GM21619 (cell line): ENCODE results near the gene MPND.
A peak's percentile ranks its signal among the peaks of the same experiment; 100 is the strongest.

ENCODE experiments used
- ATAC-seq: cut with Tn5 transposase; IDR thresholded peaks from one replicate; pipeline ENCODE4 v1.9.1; 2021; ENCODE audit not compliant: unreplicated experiment

Gene MPND

DNA sequence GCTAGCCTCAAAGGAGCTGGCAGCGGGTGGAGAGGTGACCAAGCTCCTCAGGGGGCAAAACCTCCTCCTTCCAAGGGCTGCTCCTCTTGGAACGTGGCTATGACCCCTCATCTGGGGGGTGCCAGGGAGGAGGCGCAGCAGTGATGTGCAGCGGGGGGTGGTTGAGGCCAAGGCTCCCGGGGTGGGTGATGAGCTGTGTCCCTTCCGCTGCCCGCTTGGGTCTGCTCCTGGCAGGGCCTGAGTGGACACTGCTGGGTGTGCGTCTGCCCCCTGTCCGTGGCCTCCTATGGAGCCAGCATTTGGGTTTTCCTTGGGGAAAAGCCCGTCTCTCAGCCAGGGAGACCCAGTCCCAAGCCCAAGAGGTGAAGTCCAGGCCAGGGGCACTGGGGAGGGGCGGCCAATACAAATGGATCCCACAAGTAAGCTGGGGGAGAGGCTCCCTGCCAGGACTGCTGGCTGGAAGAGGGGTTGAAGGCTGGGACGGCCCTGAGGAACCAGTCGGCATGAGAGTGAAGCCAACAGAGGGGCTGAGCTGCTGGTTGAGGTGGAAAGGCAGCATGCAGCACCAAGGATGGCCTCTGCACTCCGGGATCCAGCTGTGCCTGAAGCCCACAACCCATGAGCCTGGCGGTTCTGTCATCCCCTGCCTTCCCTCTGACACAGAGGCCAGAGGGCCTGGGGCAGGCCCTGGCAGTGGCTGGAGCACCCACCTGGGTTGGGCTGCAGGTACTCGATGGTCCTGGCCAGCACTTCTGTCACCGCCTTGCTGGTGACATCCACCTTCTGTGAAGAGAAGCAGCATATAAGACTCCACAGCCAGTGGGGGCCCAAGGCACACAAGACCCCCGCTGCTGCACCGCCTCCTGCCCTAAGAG is 22.7 kb downstream of the MPND start:
- ATAC-seq = no peak

DNA sequence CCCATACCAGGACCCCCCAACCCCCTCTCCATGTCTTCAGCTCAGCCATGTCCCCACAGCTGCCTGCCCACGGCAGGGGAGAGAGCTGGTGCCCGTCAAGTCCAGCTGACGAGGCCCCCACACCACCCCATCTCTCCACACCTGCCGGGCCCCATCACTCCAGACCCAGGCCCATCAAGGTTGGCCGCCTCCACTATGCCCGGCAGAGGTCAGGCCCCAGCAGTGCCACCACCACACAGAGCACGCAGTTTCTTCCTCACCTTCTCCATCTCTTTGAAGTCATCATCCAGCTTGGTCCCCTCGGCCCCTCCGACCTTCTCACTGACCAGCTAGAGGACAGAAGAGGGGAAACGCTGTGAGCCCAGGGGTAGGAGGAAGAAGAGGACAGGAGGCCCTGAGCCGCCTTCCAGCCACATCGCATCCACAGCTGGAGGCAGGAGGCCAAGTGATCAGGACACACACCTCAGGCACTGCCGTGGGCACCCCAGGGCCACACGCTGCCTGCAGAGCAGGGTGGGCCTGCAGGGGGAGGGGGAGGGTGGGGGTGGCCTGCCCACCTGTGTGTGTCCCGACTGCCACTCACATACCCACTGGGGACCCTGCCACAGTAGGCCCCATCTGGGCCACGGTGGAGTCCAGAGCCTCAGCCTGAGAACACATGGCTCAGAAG is 23.4 kb downstream of the MPND start:
- no peak for ATAC-seq

DNA sequence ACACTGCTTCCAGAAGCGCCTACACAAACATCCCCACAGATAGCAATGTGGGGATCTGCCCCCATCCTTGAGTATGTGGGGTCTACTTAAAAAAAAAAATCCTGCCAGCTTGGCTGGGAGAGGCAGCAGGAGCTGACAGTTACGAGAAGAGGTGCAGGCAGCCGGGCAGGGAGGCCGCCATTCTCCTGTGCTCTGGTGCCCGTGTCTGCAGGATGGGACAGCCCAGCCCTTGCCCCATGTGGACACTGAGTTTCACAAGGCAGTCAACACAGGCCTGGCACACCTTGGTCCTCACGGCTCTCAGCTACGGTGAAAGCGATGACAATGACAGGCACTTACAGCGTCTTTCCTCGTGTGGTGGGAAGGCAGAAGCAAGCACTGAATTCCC is 24.0 kb downstream of the MPND start:
- ATAC-seq = no peak

DNA sequence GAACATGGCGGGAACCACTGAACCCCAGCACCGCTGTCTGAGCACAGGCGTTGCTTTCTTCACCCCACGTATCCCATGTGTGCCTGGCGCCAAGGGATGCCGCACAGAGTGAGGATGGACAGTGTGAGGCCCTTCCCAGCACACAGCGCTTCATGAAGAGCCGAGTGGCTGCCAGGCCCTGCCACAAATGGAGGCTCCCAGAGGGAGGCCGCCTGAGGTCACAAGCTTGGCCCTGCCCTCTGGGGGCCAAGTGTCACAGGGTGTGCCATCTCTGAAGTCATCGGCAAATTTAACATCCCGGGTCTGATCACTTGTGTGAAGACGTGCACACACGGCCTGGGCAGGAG is 24.4 kb downstream of the MPND start:
- ATAC-seq = no peak

DNA sequence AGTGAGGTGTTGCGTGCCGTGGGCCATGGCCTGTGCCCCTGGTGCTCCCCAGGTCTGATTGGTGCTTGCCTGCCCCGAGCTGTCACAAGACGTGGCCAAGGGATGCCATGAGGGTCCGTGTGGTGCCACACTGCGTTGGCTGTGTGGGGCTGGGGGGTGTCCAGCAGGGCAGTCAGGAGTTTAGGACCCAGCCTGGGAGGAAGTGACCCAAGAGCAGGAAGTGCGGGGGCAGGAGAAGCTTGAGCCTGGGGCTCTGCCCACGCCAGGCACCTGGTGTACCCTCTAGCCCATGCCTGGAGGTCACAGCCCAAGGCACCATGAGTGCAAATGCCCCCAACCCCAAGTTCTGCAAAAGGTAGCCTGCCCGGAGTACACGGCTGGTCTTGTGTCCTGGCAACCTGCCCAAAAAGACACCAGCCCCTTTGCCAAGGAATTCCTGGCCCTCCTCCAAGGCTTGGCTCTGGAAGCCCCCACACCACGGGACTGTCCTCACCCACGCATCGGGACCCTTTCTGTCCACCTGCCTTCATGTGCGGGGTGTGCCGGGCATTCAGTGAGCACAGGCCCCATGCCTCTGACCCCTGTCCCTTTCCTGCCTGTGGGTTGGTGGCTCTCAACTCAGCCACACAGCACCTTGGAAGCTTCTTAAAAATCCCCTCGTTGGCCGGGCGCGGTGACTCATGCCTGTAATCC is 24.9 kb downstream of the MPND start:
- no peak for ATAC-seq

DNA sequence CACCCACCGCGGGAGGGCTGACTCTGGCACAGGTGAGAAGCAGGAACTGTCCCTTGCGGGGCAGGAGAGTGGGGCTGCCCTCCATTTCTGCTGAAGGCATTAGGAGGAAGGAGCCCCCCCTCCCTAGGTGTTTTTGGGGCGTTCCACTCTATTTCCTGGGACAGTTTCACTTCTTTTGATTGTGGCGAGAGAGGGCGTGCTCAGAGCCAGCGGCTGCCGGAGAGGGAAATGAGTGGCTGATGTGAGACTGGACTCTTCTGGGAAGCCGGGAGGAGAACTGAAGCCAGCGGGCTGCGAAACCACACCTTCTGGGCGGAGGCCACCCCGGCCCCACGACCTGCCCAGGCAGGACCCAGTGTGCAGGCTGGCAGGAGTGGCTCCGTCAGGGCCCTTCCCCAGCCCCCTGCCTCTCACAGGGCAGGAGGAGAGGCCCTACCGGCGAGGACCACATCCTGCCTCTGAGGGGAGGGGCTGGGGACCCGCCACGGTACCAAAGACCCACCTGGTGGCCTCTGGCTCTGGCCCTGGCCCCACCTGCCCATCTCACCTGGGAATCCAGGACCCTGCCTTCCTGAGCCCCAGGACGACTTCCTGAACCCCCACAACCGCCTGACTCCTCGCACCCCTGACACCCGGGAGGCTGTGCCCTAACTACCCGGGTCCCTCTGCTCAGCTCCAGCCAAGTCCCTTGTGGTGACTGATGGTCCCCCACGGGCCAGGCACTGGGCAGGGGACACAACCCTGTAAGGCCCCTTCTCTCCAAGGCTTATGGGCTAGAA is 25.9 kb downstream of the MPND start:
- ATAC-seq = peak; percentile 50

DNA sequence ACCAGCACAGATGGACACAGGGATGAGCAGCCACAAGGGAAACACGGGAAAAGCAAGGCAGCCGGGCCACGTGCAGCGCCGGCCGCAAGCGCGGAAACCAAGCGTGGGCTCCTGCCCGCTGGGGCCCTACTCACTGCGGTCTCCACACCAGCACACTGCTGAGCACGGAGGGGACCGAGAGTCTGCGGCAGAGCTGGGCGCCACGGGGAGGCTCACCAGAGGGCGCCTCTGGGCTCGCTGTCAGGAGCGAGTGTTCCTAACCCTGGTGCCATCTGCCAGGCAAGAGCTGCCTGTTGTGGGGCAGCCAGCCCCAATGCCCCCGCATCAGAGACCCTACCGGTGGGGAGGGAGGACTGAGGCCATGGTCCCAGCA is 26.5 kb downstream of the MPND start:
- peak; percentile 41 for ATAC-seq

DNA sequence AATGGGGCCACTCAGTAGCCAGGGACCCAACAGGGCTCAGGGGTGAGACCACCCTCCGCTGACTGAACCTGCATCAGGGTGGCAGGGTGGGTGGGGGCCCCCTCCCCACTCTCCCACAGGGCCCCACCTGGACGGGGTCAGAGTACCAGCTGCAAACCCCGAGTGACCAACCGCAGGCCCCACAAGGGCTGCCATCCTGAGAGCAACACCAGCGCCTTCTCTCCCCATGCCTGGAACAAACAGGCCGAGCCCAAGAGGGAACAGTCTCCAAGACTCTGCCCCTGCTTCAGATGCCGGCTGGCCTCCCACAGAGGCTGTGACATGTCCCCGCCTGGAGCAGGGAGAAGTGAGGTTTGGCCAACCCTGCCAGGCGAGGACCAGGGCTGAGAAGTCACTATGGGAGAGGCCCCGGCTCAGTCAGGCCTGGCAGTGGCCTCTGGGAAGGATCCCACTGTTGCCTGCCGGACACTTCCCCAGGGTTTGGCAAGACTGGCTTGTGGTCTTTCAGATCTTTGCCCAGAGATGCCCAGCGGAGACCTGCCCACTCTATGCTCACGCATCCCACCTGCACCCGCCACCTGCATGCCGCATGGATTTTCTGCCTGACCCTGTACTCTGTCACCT is 27.2 kb downstream of the MPND start:
- ATAC-seq = no peak

DNA sequence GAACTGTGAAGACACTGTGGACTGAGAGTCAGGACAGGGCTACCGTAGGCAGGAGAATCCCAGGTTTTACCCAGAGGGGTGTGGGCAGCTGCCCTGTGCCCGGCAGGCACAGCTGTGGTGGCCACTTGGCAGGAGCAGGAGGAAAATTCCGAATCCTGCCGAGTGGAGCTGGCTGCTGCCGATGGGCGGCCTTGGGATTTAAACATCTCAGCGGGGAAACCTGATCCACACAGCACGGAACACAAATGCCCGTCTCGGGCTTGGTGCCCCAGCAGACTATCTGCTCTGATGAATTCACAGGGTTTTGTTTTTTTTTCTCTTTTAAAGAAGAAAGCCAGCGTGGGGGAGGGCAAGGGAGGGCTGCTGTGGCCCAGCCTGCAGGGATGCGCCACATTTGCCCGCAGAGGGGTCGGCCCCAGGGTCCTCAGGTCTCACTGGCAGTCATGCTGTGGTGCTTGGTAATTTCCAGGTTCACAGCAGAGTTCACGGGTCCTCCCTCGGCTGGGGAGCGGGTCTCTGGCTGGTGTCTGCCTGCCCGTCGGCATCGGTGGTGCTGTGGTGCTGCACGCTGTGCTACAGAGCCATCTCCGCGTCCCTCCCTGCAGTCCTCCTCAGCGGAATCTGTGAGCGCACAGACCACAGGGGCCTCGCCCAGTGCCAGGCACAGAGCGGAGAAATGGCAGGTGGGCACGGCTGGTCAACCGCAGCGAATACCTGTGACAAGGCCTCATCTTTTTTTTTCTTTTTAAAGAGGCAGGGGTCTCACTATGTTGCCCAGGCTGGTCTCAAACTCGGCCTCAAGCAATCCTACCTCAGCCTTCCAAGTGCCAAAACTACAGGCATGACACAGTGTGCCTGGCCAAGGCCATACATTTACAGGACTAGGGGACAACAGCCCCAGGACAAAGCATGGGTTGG is 28.1 kb downstream of the MPND start:
- no peak for ATAC-seq

DNA sequence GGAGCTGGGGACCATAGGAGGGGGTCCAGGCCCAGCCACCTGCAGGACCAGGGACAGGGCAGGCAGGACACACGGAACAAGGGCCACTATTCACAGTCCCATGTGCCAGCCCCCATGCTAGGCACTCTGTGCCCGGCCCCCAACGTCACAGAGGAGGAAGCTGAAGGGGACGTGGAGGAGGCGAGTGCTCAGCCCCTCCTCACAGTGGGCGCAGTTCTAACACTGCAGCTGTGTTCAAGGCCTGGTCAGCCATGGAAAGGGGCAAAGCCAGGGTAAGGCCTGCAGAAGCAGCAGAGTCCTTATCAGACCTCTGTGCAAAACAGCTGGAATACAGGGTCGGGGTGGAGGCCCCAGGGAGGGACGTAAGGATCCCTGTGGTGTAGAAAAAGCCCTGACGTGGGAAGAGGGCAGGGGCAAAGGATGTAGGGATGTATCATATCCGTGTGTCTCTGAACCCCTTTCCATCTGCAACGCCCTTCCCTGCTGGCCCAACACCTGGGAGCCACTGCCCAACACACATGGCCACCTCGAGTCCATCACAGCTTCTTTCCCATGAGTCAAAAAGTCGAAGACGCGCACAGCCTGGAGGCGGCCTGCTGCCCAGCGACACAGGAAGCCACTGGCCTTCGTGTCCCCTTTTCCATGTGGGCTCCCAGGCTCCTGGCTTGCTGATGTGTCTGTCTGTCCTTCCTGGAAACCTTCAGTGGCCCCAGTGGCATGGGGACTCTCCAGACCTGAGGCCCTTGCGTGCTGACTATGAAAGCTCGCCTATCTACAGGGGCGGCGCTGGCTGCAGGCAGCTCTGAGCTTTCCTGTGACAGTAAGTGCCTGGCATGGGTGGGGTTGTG is 29.0 kb downstream of the MPND start:
- no peak for ATAC-seq

DNA sequence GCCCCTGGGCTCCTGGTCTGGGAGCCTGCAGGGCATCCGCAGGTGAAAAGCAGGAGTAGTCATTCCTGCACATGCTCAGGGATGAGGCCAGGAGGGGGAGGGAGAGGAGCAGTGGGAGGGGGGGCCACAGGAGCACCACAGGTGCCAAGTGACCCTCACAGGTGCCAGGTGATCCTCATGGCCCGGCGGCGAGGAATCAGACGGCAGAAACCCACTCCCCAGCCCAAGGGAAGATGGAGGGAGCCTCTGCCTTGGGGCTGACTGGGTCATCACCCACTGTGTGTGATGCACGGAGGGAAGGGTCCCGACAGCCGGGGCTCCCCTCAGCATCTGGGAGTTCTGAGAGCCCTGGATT is 29.6 kb downstream of the MPND start:
- no peak for ATAC-seq

DNA sequence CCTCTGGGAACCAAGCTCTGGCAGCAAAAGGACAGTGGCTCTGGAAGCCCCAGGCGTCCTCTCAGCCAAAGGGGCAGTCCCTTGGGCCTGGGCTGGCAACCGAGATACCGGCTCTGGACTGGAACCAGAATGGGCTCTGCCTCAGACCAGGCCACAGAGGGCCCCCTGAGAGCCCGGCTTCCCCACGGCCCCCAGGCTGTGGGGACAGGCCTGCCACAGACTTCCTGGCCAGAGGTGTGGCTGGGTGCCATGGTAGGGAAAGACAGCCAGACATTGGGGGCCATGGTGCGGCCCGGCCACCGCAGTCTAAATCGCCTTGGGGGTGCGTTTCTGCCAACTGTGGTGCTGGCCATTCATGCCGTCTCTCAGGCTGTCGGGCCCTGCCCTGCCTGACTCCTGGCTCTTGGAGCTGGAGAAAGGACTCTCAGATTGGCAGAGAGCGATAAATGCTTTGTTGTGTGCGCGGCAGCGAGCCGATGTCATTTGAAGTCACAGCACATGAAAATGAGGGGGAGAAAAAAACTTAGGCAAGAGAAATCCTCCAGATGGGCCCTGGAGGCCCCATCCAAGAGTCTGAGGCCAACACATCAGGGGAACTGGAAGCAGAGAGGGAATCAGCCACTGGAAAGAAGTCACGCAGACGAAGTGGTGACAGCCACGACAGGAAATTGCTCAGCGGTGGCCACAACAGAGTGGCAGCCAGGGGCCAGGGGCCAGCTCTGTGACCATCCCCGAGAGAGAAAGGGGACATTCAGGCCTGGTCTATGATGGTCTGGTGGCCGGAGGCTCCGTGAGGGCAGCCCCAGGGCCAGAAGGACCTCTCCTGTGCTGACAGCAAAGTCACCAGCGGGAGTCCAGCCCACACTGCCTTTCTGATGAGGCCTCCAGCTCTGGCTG is 30.5 kb downstream of the MPND start:
- no peak for ATAC-seq

DNA sequence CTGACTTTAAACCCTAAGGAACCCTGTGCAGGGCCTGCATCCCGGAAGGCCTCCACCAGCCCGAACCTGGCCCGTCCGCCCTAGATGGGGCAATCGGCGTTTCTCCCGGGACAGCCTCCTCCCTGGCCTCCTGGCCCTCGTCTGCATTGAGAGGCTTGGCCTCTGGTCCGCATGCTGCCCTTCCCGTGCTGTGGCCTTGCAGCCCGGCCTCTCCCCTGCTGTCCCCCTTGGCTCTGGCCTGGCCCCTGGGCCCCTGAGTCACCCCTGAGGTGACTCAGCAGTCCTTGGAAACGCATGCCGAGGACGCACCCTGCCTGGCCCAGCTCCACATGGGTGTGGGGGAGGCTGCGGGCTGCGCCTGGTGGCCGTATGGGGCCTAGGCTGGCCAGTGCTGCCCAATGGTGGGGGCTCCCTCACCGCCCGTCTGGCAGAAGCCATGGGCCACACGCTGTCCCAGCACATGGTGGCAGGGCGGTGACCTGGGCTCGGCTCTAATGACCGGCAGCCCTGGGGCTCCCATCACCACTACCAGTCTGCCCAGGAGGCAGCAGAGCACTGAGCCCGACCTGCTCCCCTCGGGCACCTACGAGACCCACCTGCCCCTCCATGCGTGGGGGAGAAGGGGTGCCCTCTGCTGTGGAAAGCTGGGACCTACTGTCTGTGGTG is 31.3 kb downstream of the MPND start:
- ATAC-seq = no peak

DNA sequence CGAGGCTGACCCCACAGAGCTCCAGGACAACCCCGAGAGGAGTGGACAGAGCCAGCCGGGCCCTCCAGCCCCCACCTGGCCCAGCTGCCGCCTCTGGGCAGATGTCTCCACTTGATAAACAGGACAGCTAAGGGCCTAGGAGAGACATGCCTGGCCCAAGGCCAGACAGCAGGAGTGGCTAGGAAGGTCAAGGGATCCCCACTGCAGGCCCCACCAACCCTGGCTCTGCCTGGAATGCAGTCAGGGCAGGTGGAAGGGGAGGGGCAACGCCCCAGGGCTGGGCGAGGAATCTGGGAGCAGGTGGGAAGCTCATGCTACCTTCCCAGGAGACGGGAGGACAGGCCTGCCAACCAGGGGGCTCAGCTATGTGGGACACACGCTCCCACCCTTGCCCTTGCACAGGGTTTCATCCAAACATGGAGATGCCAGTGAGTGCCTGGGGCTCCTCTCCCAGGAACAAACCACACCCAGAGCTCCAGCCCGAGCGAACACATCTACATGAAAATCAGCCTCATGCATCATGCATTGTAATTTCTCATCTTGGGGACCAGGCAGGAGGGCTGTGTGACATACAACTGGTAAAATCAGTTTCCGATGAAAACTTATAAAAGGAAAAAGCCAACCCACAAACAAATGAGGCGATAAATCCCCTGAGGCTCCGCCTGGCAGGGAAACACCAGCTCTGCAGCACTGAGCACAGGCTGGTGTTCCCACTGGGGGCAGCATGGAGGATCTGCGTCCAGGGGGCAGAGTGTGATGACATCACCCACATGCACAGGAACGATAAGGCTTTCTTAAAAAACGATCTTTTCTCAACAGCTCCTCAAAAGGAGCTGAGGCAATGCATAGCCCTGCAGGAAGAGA is 32.0 kb downstream of the MPND start:
- peak; percentile 36 for ATAC-seq

DNA sequence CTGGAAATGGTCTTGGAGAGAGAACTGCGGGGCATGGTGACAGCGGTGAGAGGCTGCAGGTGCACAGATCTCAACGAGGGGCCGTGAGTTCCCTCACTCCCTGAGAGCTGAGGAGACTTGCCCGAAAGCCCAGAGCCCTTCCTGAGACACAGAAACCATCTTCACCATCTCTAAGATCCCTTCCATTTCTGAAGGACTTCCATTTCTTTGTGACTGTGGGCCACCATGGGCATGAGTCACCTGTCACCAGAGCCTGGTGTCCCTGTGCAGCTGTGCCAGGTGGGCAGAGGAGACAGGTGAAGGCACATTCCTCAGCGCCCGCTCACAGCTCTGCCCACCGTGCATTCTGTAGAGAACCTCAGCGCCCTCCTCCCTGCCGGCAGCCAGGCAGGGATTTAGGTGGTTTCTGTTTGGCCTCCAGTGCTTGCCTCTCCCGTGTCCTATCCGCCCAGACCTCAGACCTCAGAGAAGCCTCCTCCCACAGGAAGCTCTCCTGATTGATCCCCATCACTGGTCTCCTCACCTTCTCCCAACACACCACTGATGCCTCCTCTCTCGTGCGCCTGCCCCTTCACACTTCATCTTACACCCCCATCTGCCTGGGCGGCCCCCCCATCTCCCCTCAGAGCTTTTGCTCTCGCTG is 32.8 kb downstream of the MPND start:
- ATAC-seq = peak; percentile 17

DNA sequence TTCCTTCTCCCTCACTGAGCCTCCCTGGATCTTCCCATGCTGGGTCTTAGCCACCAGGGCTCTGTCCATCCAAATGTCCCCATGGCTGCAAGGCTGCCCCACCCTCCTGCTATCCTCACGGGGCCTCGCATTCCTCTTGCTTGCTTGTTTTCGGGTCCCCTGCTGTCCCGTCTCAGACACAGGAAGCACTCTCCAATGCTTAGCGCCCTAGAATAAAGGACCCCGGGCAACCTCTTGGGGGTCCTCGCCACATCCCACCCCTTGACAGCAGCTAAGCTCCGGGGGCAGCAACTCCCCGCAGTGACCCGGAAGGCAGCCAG is 33.3 kb downstream of the MPND start:
- no peak for ATAC-seq
